HG02642 (cell line): ENCODE data around the gene ZBTB33.

ENCODE experiments used
- ATAC-seq: cut with Tn5 transposase; IDR thresholded peaks from one replicate; pipeline ENCODE4 v1.9.1; 2021; ENCODE audit warnings: mild to moderate bottlenecking; ENCODE audit not compliant: unreplicated experiment, poor library complexity

Gene ZBTB33

GRCh38 chrX:120250522-120251271 lies at the start of gene ZBTB33:
Gene ZBTB33 (plus strand): TSS chrX:120250812. CDS start chrX:120253416, 2,604 bp downstream.
- peak; percentile 99 for ATAC-seq

- no peak for ATAC-seq
These were observed 49.8 kb upstream of the ZBTB33 start for GRCh38 chrX:120200851-120201250.

GRCh38 chrX:120205816-120206753 lies 44.5 kb upstream of the ZBTB33 start:
- ATAC-seq, result no peak

- no peak for ATAC-seq
These were observed 43.5 kb upstream of the ZBTB33 start for GRCh38 chrX:120207009-120207605.

- ATAC-seq, result peak; percentile 46
These were observed 37.0 kb upstream of the ZBTB33 start for GRCh38 chrX:120213438-120214265.

GRCh38 chrX:120223374-120223773 lies 27.2 kb upstream of the ZBTB33 start:
- no peak for ATAC-seq

- ATAC-seq, result no peak
These were observed 26.2 kb upstream of the ZBTB33 start for GRCh38 chrX:120224388-120224787.

- no peak for ATAC-seq
These were observed 22.3 kb upstream of the ZBTB33 start for GRCh38 chrX:120228187-120228908.

- ATAC-seq, result no peak
These were observed 15.3 kb upstream of the ZBTB33 start for GRCh38 chrX:120235284-120235683.

GRCh38 chrX:120236687-120237479 lies 13.7 kb upstream of the ZBTB33 start:
- no peak for ATAC-seq

- ATAC-seq, result no peak
These were observed 11.7 kb upstream of the ZBTB33 start for GRCh38 chrX:120238933-120239332.

GRCh38 chrX:120242813-120243212 lies 7.8 kb upstream of the ZBTB33 start:
- no peak for ATAC-seq

GRCh38 chrX:120244395-120244734 lies 6.2 kb upstream of the ZBTB33 start:
- ATAC-seq, result peak; percentile 26

- peak; percentile 80 for ATAC-seq
These were observed 5.7 kb upstream of the ZBTB33 start for GRCh38 chrX:120244735-120245498.

GRCh38 chrX:120251471-120252011 lies 929 bp downstream of the ZBTB33 start:
- no peak for ATAC-seq

GRCh38 chrX:120253784-120254183 lies 3.2 kb downstream of the ZBTB33 start:
- ATAC-seq, result no peak

- ATAC-seq, result no peak
These were observed 9.8 kb downstream of the ZBTB33 start for GRCh38 chrX:120260369-120260768.
